ENCODE measurements around the gene RXRA. TPM values are rescaled to one million over a fixed set of nuclear protein-coding genes. Genes with fewer than 3 reads are reported as not detected.
A peak's percentile ranks its signal among the peaks of the same experiment; 100 is the strongest.

The RXRA gene
- total and polyA plus RNA-seq, 10 of the 15 experiments (the other 5 are each of a cell fraction or from before 2014, with no cell fraction given): 0.89 to 36.8 (median 11.1) TPM

- TF ChIP-seq ZNF687 (IDR thresholded peaks at IDR 0.05) (peak; percentile 61; the same call in 1 of the 2 replicates), ZNF592 (IDR thresholded peaks at IDR 0.05) (no peak), ZNF24 (IDR thresholded peaks at IDR 0.05) (no peak), POLR2AphosphoS2 (IDR thresholded peaks at IDR 0.05; ENCODE audit: low read depth, low read length) (0 out of 2 replicates have a peak, but pooled peaks have one; percentile 20), NFXL1 (IDR thresholded peaks at IDR 0.05; ENCODE audit: borderline replicate concordance) (no peak), MYB (IDR thresholded peaks at IDR 0.05; ENCODE audit: borderline replicate concordance, low read depth, low read length) (no peak), USF1 (IDR thresholded peaks at IDR 0.05; ENCODE audit: borderline replicate concordance, extremely low read length, insufficient read depth, low read depth, low read length) (no peak), RBBP5 (conservative IDR thresholded peaks at IDR 0.05) (no peak), E4F1 (IDR thresholded peaks at IDR 0.05; ENCODE audit: borderline replicate concordance, partially characterized antibody) (no peak), IKZF1 (conservative IDR thresholded peaks at IDR 0.05) (peak; percentile 72), SIN3A (IDR thresholded peaks at IDR 0.05; ENCODE audit: low read depth, low read length) (peak; percentile 98), NBN (IDR thresholded peaks at IDR 0.05) (peak; percentile 80), NR2C1 (IDR thresholded peaks at IDR 0.05) (no peak), NKRF (conservative IDR thresholded peaks at IDR 0.05) (peak; percentile 92), RB1 (IDR thresholded peaks at IDR 0.05; ENCODE audit: borderline replicate concordance) (peak; percentile 75; the same call in 1 of the 2 replicates), MEF2A (IDR thresholded peaks at IDR 0.05; ENCODE audit: insufficient read depth, low read depth, low read length) (no peak)
Observed at GRCh38 chr9:134407121-134407779, 81.0 kb downstream of the RXRA start (continued).

All from GM12878 (cell line).